ENCODE data around the gene ITIH4.
A peak's percentile ranks its signal among the peaks of the same experiment; 100 is the strongest.

Gene ITIH4

GRCh38 chr3:52831500-52832301, 1.2 kb upstream of the ITIH4 start:
- no peak overlapping the region for H3K4me3 ChIP-seq (ENCODE audit: low read depth, low read length)
- DNase-seq (ENCODE audit: low read depth) = peak; percentile 53
- in situ Hi-C loops (cut with HindIII; ENCODE audit: low sequenced_read_pairs) = no loop called here
- no peak for TF ChIP-seq CTCF (IDR thresholded peaks at IDR 0.05; ENCODE audit: low read depth, low read length, missing control alignments)

- in situ Hi-C loops (cut with HindIII; ENCODE audit: low sequenced_read_pairs) = no loop called here
- DNase-seq (ENCODE audit: low read depth) = no peak
- no peak overlapping the region for H3K4me3 ChIP-seq (ENCODE audit: low read depth, low read length)
- TF ChIP-seq CTCF (IDR thresholded peaks at IDR 0.05; ENCODE audit: low read depth, low read length, missing control alignments) = no peak
Measured at GRCh38 chr3:52829906-52830463, 487 bp downstream of the ITIH4 start.

- H3K4me3 ChIP-seq (ENCODE audit: low read depth, low read length) = no peak overlapping the region
- in situ Hi-C loops (cut with HindIII; ENCODE audit: low sequenced_read_pairs) = no loop called here
- DNase-seq (ENCODE audit: low read depth) = no peak
- TF ChIP-seq CTCF (IDR thresholded peaks at IDR 0.05; ENCODE audit: low read depth, low read length, missing control alignments) = no peak
Measured at GRCh38 chr3:52829482-52829881, 990 bp downstream of the ITIH4 start.

GRCh38 chr3:52827866-52828376, 2.6 kb downstream of the ITIH4 start:
- no peak overlapping the region for H3K4me3 ChIP-seq (ENCODE audit: low read depth, low read length)
- no peak for DNase-seq (ENCODE audit: low read depth)
- in situ Hi-C loops (cut with HindIII; ENCODE audit: low sequenced_read_pairs) = no loop called here
- TF ChIP-seq CTCF (IDR thresholded peaks at IDR 0.05; ENCODE audit: low read depth, low read length, missing control alignments) = no peak

- in situ Hi-C loops (cut with HindIII; ENCODE audit: low sequenced_read_pairs) = no loop called here
- no peak for TF ChIP-seq CTCF (IDR thresholded peaks at IDR 0.05; ENCODE audit: low read depth, low read length, missing control alignments)
- no peak for DNase-seq (ENCODE audit: low read depth)
- H3K4me3 ChIP-seq (ENCODE audit: low read depth, low read length) = no peak overlapping the region
Measured at GRCh38 chr3:52827441-52827840, 3.0 kb downstream of the ITIH4 start.

GRCh38 chr3:52824037-52824436, 6.4 kb downstream of the ITIH4 start:
- TF ChIP-seq CTCF (IDR thresholded peaks at IDR 0.05; ENCODE audit: low read depth, low read length, missing control alignments) = no peak
- no peak for DNase-seq (ENCODE audit: low read depth)
- H3K4me3 ChIP-seq (ENCODE audit: low read depth, low read length) = no peak overlapping the region
- in situ Hi-C loops (cut with HindIII; ENCODE audit: low sequenced_read_pairs) = no loop called here

Measured in astrocyte of the cerebellum (primary cell).